Activated naive CD4-positive, alpha-beta T cell treated with anti-CD3 and anti-CD28 coated beads for 36 hours (primary cell): ENCODE results near the gene TMEM120B. TPM values are rescaled to one million over a fixed set of nuclear protein-coding genes. Genes with fewer than 3 reads are reported as not detected.

Experiments used
- CTCF ChIA-PET: fragments of 350-600 bp; sonication (Branson Sonifier 250); formaldehyde crosslinking; loops from one replicate; lab custom pipeline; 2021; ENCODE audit warnings: antibody characterized with exemption; lab: Charles Lee
- DNase-seq: peaks from one replicate; pipeline ENCODE4 v3.0.0-alpha.2; 2020
- H3K27ac Mint-ChIP-seq: one replicate; pipeline ENCODE4 v1.8.0; 2021; ENCODE audit warnings: mild to moderate bottlenecking, mixed read lengths
- H3K27me3 Mint-ChIP-seq: one replicate; pipeline ENCODE4 v1.8.0; 2021; ENCODE audit warnings: low read depth, mixed read lengths
- H3K36me3 Mint-ChIP-seq: one replicate; pipeline ENCODE4 v1.8.0; 2021; ENCODE audit warnings: low read depth, mixed read lengths
- H3K4me1 Mint-ChIP-seq: one replicate; pipeline ENCODE4 v1.8.0; 2021; ENCODE audit warnings: low read depth, mixed read lengths
- H3K4me3 Mint-ChIP-seq: one replicate; pipeline ENCODE4 v1.8.0; 2021; ENCODE audit warnings: mild to moderate bottlenecking, moderate library complexity, mixed read lengths
- H3K9me3 Mint-ChIP-seq: one replicate; pipeline ENCODE4 v1.8.0; 2021; ENCODE audit warnings: mixed read lengths
- intact Hi-C: fragments of 100-400 bp; cut with micrococcal nuclease; formaldehyde crosslinking; loops from one replicate; pipeline ENCODE4 v1.15.1; 2023
- total RNA-seq, 2 experiments: library from RNA; stranded (reverse); gene quantifications; one replicate each; pipeline ENCODE4 v1.2.3, GENCODE V29; 2021

TMEM120B gene
- total RNA-seq, 2 experiments from 2014 or later, result 5.5 to 6.3 TPM

- Mint-ChIP-seq H3K27me3 (no peaks in the 10 kb centered on the region), H3K36me3 (peaks cover 29% of the 10 kb centered on the region), H3K4me3 (peak overlapping the region; percentile 78), H3K4me1 (peaks cover 61% of the 10 kb centered on the region), H3K27ac (no peak overlapping the region), H3K9me3 (no peaks in the 10 kb centered on the region)
- CTCF ChIA-PET, result interaction anchor here (0.7 to 12.5 kb wide), 12 partner anchors 8 to 83 kb away, joined by 3 to 494 read pairs (median 7); partner anchors contain the start of genes PSMD9, RHOF and SETD1B
- no peak for DNase-seq
- intact Hi-C loops, result no loop called here
Measured at GRCh38 chr12:121810234-121810817, 97.8 kb downstream of the TMEM120B start.

GRCh38 chr12:121810833-121811433 is 98.4 kb downstream of the TMEM120B start:
- Mint-ChIP-seq H3K9me3 (no peaks in the 10 kb centered on the region), H3K27ac (peak overlapping the region; percentile 86), H3K4me1 (peaks cover 59% of the 10 kb centered on the region), H3K4me3 (peak overlapping the region; percentile 78), H3K36me3 (peaks cover 26% of the 10 kb centered on the region), H3K27me3 (no peaks in the 10 kb centered on the region)
- DNase-seq, result no peak
- intact Hi-C loops, result no loop called here
- CTCF ChIA-PET, result interaction anchor here (0.6 to 12.5 kb wide), 20 partner anchors 8 to 526 kb away, joined by 3 to 494 read pairs (median 6); partner anchors contain the start of genes PSMD9, RHOF and SETD1B

- CTCF ChIA-PET, result interaction anchor here (0.6 to 12.5 kb wide), 27 partner anchors 9 to 525 kb away, joined by 3 to 494 read pairs (median 4); partner anchors contain the start of genes PSMD9, RHOF and SETD1B
- H3K4me1 Mint-ChIP-seq, result peaks cover 52% of the 10 kb centered on the region
- H3K36me3 Mint-ChIP-seq, result peaks cover 28% of the 10 kb centered on the region
- DNase-seq, result peak; percentile 67
- intact Hi-C loops, result loop anchor here (1.0 kb wide), 5 partner anchors 8 to 77 kb away; partner anchors contain the start of gene PSMD9
- H3K27ac Mint-ChIP-seq, result peak overlapping the region; percentile 86
- no peaks in the 10 kb centered on the region for H3K27me3 Mint-ChIP-seq
- peak overlapping the region; percentile 78 for H3K4me3 Mint-ChIP-seq
- H3K9me3 Mint-ChIP-seq, result no peaks in the 10 kb centered on the region
Measured at GRCh38 chr12:121811434-121812319, 99.1 kb downstream of the TMEM120B start.

- CTCF ChIA-PET, result interaction anchor here (0.7 to 12.5 kb wide), 19 partner anchors 10 to 255 kb away, joined by 3 to 494 read pairs (median 4); partner anchors contain the start of genes PSMD9, RHOF and SETD1B
- H3K36me3 Mint-ChIP-seq, result peaks cover 29% of the 10 kb centered on the region
- no peaks in the 10 kb centered on the region for H3K9me3 Mint-ChIP-seq
- no peaks in the 10 kb centered on the region for H3K27me3 Mint-ChIP-seq
- peak overlapping the region; percentile 78 for H3K4me3 Mint-ChIP-seq
- peaks cover 46% of the 10 kb centered on the region for H3K4me1 Mint-ChIP-seq
- peak; percentile 39 for DNase-seq
- peak overlapping the region; percentile 63 for H3K27ac Mint-ChIP-seq
- intact Hi-C loops, result loop anchor here (1.0 kb wide), 5 partner anchors 9 to 76 kb away; partner anchors contain the start of gene PSMD9
Measured at GRCh38 chr12:121812320-121812871, 99.8 kb downstream of the TMEM120B start.

- H3K27ac Mint-ChIP-seq, result peak overlapping the region; percentile 63
- no peaks in the 10 kb centered on the region for H3K9me3 Mint-ChIP-seq
- CTCF ChIA-PET, result interaction anchor here (0.7 to 12.5 kb wide), 6 partner anchors 11 to 417 kb away, joined by 3 to 494 read pairs (median 4); partner anchors contain the start of genes RHOF and SETD1B
- H3K27me3 Mint-ChIP-seq, result no peaks in the 10 kb centered on the region
- peaks cover 30% of the 10 kb centered on the region for H3K36me3 Mint-ChIP-seq
- H3K4me3 Mint-ChIP-seq, result peak overlapping the region; percentile 78
- no peak for DNase-seq
- peaks cover 44% of the 10 kb centered on the region for H3K4me1 Mint-ChIP-seq
- intact Hi-C loops, result loop anchor here (1.0 kb wide), 5 partner anchors 10 to 75 kb away; partner anchors contain the start of gene PSMD9
Measured at GRCh38 chr12:121812921-121813896, 100.7 kb downstream of the TMEM120B start.

GRCh38 chr12:121813951-121814350 is 101.4 kb downstream of the TMEM120B start:
- Mint-ChIP-seq H3K27ac (no peak overlapping the region), H3K9me3 (no peaks in the 10 kb centered on the region), H3K36me3 (peaks cover 30% of the 10 kb centered on the region), H3K4me3 (no peak overlapping the region), H3K27me3 (no peaks in the 10 kb centered on the region), H3K4me1 (peaks cover 39% of the 10 kb centered on the region)
- no peak for DNase-seq
- CTCF ChIA-PET, result interaction anchor here (0.7 to 12.5 kb wide), 3 partner anchors 19 to 74 kb away, joined by 3 to 494 read pairs (median 3); partner anchors contain the start of gene RHOF
- intact Hi-C loops, result no loop called here

- Mint-ChIP-seq H3K4me1 (peaks cover 33% of the 10 kb centered on the region), H3K36me3 (peaks cover 28% of the 10 kb centered on the region), H3K9me3 (no peaks in the 10 kb centered on the region), H3K27me3 (no peaks in the 10 kb centered on the region), H3K27ac (no peak overlapping the region), H3K4me3 (no peak overlapping the region)
- intact Hi-C loops, result no loop called here
- no peak for DNase-seq
- CTCF ChIA-PET, result interaction anchor here (3.6 kb wide), 1 partner anchor 19 kb away, joined by 37 read pairs; the partner anchor contains the start of gene RHOF
Measured at GRCh38 chr12:121814429-121815119, 102.0 kb downstream of the TMEM120B start.

- intact Hi-C loops, result no loop called here
- Mint-ChIP-seq H3K9me3 (no peaks in the 10 kb centered on the region), H3K36me3 (peaks cover 27% of the 10 kb centered on the region), H3K27ac (no peak overlapping the region), H3K27me3 (no peaks in the 10 kb centered on the region), H3K4me3 (no peak overlapping the region), H3K4me1 (peaks cover 30% of the 10 kb centered on the region)
- CTCF ChIA-PET, result interaction anchor here (1.6 to 3.6 kb wide), 2 partner anchors 20 to 42 kb away, joined by 4 to 37 read pairs; partner anchors contain the start of gene RHOF
- DNase-seq, result no peak
Measured at GRCh38 chr12:121815263-121815662, 102.7 kb downstream of the TMEM120B start.

GRCh38 chr12:121816925-121817647 is 104.5 kb downstream of the TMEM120B start:
- Mint-ChIP-seq H3K4me1 (peaks cover 20% of the 10 kb centered on the region), H3K27ac (no peak overlapping the region), H3K27me3 (no peaks in the 10 kb centered on the region), H3K36me3 (peaks cover 23% of the 10 kb centered on the region), H3K9me3 (no peaks in the 10 kb centered on the region), H3K4me3 (no peak overlapping the region)
- CTCF ChIA-PET, result interaction anchor here (1.0 to 3.6 kb wide), 3 partner anchors 10 to 71 kb away, joined by 4 to 37 read pairs (median 5); partner anchors contain the start of genes PSMD9 and RHOF
- no peak for DNase-seq
- intact Hi-C loops, result no loop called here

GRCh38 chr12:121817648-121818043 is 105.1 kb downstream of the TMEM120B start:
- Mint-ChIP-seq H3K36me3 (peaks cover 23% of the 10 kb centered on the region), H3K4me1 (peaks cover 15% of the 10 kb centered on the region), H3K27me3 (no peaks in the 10 kb centered on the region), H3K9me3 (no peaks in the 10 kb centered on the region), H3K27ac (peak overlapping the region; percentile 36), H3K4me3 (no peak overlapping the region)
- CTCF ChIA-PET, result interaction anchor here (3.6 kb wide), 1 partner anchor 22 kb away, joined by 37 read pairs; the partner anchor contains the start of gene RHOF
- no peak for DNase-seq
- intact Hi-C loops, result no loop called here
